KBM-7 (cell line): ENCODE data around the gene TAF10.

Experiments
- DNase-seq: peaks from one replicate; pipeline ENCODE4 v3.0.0-alpha.2; 2015
- in situ Hi-C: fragments of 300-500 bp; cut with MboI; formaldehyde crosslinking; loops from 2 replicates; pipeline ENCODE4 v1.14.3; 2020; ENCODE audit warnings: low sequenced_read_pairs, low pct_unique_long_range_greater_than_20kb, mixed read lengths

Gene TAF10

GRCh38 chr11:6627762-6628241, 15.8 kb upstream of the TAF10 start:
- DNase-seq: no peak
- in situ Hi-C loops: no loop called here

GRCh38 chr11:6626971-6627761, 15.2 kb upstream of the TAF10 start:
- in situ Hi-C loops: no loop called here
- no peak for DNase-seq

GRCh38 chr11:6625832-6626420, 13.9 kb upstream of the TAF10 start:
- no peak for DNase-seq
- in situ Hi-C loops: no loop called here

- in situ Hi-C loops: no loop called here
- no peak for DNase-seq
These were observed 13.3 kb upstream of the TAF10 start for GRCh38 chr11:6625156-6625831.

GRCh38 chr11:6623391-6624363, 11.7 kb upstream of the TAF10 start:
- no peak for DNase-seq
- in situ Hi-C loops: no loop called here

- in situ Hi-C loops: no loop called here
- no peak for DNase-seq
These were observed 10.5 kb upstream of the TAF10 start for GRCh38 chr11:6622261-6623171.

- DNase-seq: no peak
- in situ Hi-C loops: no loop called here
These were observed 9.7 kb upstream of the TAF10 start for GRCh38 chr11:6621711-6622211.

- in situ Hi-C loops: no loop called here
- DNase-seq: no peak
These were observed 8.6 kb upstream of the TAF10 start for GRCh38 chr11:6620636-6621035.

- in situ Hi-C loops: no loop called here
- peak; percentile 94 for DNase-seq
These were observed 7.2 kb upstream of the TAF10 start, which contains the start of gene TPP1 for GRCh38 chr11:6619004-6619745. TPP1 (minus strand) TSS chr11:6619422; CDS start chr11:6619400, 22 bp downstream.

- in situ Hi-C loops: no loop called here
- peak; percentile 90 for DNase-seq
These were observed 6.3 kb upstream of the TAF10 start for GRCh38 chr11:6618117-6619003.

GRCh38 chr11:6617315-6617781, 5.3 kb upstream of the TAF10 start:
- no peak for DNase-seq
- in situ Hi-C loops: no loop called here

GRCh38 chr11:6616596-6617250, 4.7 kb upstream of the TAF10 start:
- in situ Hi-C loops: no loop called here
- no peak for DNase-seq

GRCh38 chr11:6615882-6616585, 4.0 kb upstream of the TAF10 start:
- DNase-seq: no peak
- in situ Hi-C loops: no loop called here

GRCh38 chr11:6615046-6615445, 3.0 kb upstream of the TAF10 start:
- no peak for DNase-seq
- in situ Hi-C loops: no loop called here

- in situ Hi-C loops: no loop called here
- DNase-seq: no peak
These were observed 2.4 kb upstream of the TAF10 start for GRCh38 chr11:6614446-6614845.
